GM18508 (cell line): Measurements from ENCODE around the gene GRIP1.

Experiments used
- ATAC-seq: cut with Tn5 transposase; IDR thresholded peaks from one replicate; pipeline ENCODE4 v1.9.1; 2021; ENCODE audit warnings: moderate number of reproducible peaks; ENCODE audit not compliant: insufficient read depth, unreplicated experiment

The GRIP1 gene

GRCh38 chr12:66603981-66604479, 74.8 kb downstream of the GRIP1 start:
- ATAC-seq, result no peak

- no peak for ATAC-seq
Measured at GRCh38 chr12:66603461-66603860, 75.4 kb downstream of the GRIP1 start.

GRCh38 chr12:66602483-66603143, 76.3 kb downstream of the GRIP1 start:
- no peak for ATAC-seq

GRCh38 chr12:66600903-66601302, 78.0 kb downstream of the GRIP1 start:
- no peak for ATAC-seq

- no peak for ATAC-seq
Measured at GRCh38 chr12:66599816-66600215, 79.1 kb downstream of the GRIP1 start.

- no peak for ATAC-seq
Measured at GRCh38 chr12:66598608-66599007, 80.3 kb downstream of the GRIP1 start.

- no peak for ATAC-seq
Measured at GRCh38 chr12:66598079-66598478, 80.8 kb downstream of the GRIP1 start.

GRCh38 chr12:66596199-66596598, 82.7 kb downstream of the GRIP1 start:
- ATAC-seq, result no peak

GRCh38 chr12:66594688-66595087, 84.2 kb downstream of the GRIP1 start:
- no peak for ATAC-seq

GRCh38 chr12:66590275-66590985, 88.4 kb downstream of the GRIP1 start:
- no peak for ATAC-seq

- ATAC-seq, result no peak
Measured at GRCh38 chr12:66589095-66589494, 89.8 kb downstream of the GRIP1 start.

- ATAC-seq, result no peak
Measured at GRCh38 chr12:66587912-66588311, 91.0 kb downstream of the GRIP1 start.

GRCh38 chr12:66584673-66585072, 94.2 kb downstream of the GRIP1 start:
- ATAC-seq, result no peak

- ATAC-seq, result no peak
Measured at GRCh38 chr12:66573605-66574004, 105.3 kb downstream of the GRIP1 start.

GRCh38 chr12:66572845-66573244, 106.0 kb downstream of the GRIP1 start:
- no peak for ATAC-seq

- no peak for ATAC-seq
Measured at GRCh38 chr12:66571361-66571915, 107.4 kb downstream of the GRIP1 start.

GRCh38 chr12:66563220-66563619, 115.7 kb downstream of the GRIP1 start:
- ATAC-seq, result no peak

GRCh38 chr12:66555113-66555512, 123.8 kb downstream of the GRIP1 start:
- ATAC-seq, result no peak

- ATAC-seq, result no peak
Measured at GRCh38 chr12:66552716-66553115, 126.2 kb downstream of the GRIP1 start.

GRCh38 chr12:66550626-66551025, 128.2 kb downstream of the GRIP1 start:
- ATAC-seq, result no peak

- no peak for ATAC-seq
Measured at GRCh38 chr12:66549050-66549389, 129.9 kb downstream of the GRIP1 start.
